Measurements from ENCODE around the gene ARHGAP26. TPM values are rescaled to one million over a fixed set of nuclear protein-coding genes. Genes with fewer than 3 reads are reported as not detected.

The ARHGAP26 gene
- total and polyA plus RNA-seq, 7 donors: 2.5 to 28.7 (median 12.0) TPM

DNA sequence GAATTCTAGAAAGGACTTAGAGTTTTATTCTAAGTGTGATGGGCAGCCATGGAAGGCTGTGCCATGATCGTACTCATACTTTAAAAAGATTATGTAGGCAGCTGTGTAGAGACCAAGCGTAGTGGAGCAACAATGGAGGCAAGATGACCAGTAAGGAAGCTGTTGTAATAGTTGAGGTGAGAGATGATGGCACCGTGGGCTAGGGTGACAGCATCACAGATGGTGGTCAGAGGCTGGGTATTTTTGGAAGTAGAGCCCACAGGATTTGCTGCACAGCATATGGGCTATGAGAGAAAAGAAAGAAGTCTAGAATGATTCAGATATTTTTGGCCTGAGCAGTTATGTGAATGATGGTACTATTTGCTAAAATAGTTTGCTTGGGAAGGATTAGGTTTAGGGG is 7.7 kb downstream of the ARHGAP26 start:
- Histone ChIP-seq H3K4me3 (no peak overlapping the region), H3K27me3 (ENCODE audit: insufficient read depth in 3 of 3, low read length in 2 of 3) (no peaks in the 10 kb centered on the region), H3K9me3 (no peaks in the 10 kb centered on the region), H3K27ac (no peak overlapping the region), H3K4me1 (peaks cover 31% of the 10 kb centered on the region), H3K36me3 (ENCODE audit: insufficient read depth in 1 of 2, low read depth in 1 of 2) (no peaks in the 10 kb centered on the region)
- 90 to 95% (median 94%) methylated on average over 3 of the region's 3 CpGs for WGBS, 3 donors
- DNase-seq (no peak), ATAC-seq (no peak)
- intact Hi-C loops (cut with DNase I): no loop called here
- TF ChIP-seq, protein P1, sequence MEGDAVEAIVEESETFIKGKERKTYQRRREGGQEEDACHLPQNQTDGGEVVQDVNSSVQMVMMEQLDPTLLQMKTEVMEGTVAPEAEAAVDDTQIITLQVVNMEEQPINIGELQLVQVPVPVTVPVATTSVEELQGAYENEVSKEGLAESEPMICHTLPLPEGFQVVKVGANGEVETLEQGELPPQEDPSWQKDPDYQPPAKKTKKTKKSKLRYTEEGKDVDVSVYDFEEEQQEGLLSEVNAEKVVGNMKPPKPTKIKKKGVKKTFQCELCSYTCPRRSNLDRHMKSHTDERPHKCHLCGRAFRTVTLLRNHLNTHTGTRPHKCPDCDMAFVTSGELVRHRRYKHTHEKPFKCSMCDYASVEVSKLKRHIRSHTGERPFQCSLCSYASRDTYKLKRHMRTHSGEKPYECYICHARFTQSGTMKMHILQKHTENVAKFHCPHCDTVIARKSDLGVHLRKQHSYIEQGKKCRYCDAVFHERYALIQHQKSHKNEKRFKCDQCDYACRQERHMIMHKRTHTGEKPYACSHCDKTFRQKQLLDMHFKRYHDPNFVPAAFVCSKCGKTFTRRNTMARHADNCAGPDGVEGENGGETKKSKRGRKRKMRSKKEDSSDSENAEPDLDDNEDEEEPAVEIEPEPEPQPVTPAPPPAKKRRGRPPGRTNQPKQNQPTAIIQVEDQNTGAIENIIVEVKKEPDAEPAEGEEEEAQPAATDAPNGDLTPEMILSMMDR (IDR thresholded peaks at IDR 0.05): no peak

GRCh38 chr5:142779163-142779840 is 9.1 kb downstream of the ARHGAP26 start:
- TF ChIP-seq, protein P1 (IDR thresholded peaks at IDR 0.05): no peak
- H3K27ac ChIP-seq: peak overlapping the region; percentile 41
- H3K4me3 ChIP-seq: no peak overlapping the region
- H3K27me3 ChIP-seq (ENCODE audit: insufficient read depth in 3 of 3, low read length in 2 of 3): no peaks in the 10 kb centered on the region
- peaks cover 37% of the 10 kb centered on the region for H3K4me1 ChIP-seq
- 21 to 42% (median 27%) methylated on average over 4 of the region's 4 CpGs for WGBS, 3 donors
- intact Hi-C loops (cut with DNase I): no loop called here
- H3K9me3 ChIP-seq: no peaks in the 10 kb centered on the region
- ATAC-seq (peak; percentile 55 to 77 (median 64)), DNase-seq (no peak)
- H3K36me3 ChIP-seq (ENCODE audit: insufficient read depth in 1 of 2, low read depth in 1 of 2): no peaks in the 10 kb centered on the region

- peak in 1 of 4 donors; percentile 40 for ATAC-seq
Observed at GRCh38 chr5:142780871-142781270, 10.7 kb downstream of the ARHGAP26 start.

DNA sequence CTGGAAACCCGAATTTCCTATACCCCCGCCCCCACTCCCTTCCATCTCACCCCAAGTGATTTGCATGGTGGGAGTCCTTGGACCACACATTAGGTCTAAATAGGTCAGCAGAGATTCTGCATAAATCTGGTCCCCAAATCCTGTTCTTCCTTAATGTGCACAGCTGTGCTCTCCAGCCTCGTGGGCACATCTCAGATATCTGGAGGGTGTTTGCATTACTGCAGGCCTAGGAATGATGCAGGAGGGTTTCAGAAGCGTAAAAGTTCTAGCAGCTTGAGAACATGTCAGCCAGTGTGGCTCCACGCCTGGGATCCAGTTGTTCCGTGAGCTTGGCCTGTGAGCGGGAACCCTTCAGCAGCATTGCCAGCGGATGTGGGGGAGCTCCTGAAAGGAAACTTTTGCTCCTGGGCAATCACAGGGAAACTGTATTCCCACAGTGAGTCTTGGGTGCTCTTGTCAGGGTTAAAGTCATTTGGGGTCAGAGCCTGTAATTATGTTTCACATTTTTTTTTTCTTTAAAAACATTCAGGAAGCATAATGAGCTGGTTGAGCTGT is 12.9 kb downstream of the ARHGAP26 start:
- peaks cover 40% of the 10 kb centered on the region for H3K4me1 ChIP-seq
- no peak overlapping the region for H3K4me3 ChIP-seq
- no peaks in the 10 kb centered on the region for H3K9me3 ChIP-seq
- DNase-seq (peak; percentile 43 to 69), ATAC-seq (peak in 3 of 4 donors; percentile 13 to 48 (median 37))
- no peaks in the 10 kb centered on the region for H3K27me3 ChIP-seq (ENCODE audit: insufficient read depth in 3 of 3, low read length in 2 of 3)
- H3K36me3 ChIP-seq (ENCODE audit: insufficient read depth in 1 of 2, low read depth in 1 of 2): no peaks in the 10 kb centered on the region
- H3K27ac ChIP-seq: peak overlapping the region; percentile 38
- intact Hi-C loops (cut with DNase I): loop anchor here in 1 of 2 donors (5.0 kb wide), 1 partner anchor 34 kb away; no protein-coding TSS in a partner anchor
- TF ChIP-seq, protein P1 (IDR thresholded peaks at IDR 0.05): no peak
- WGBS, 3 donors: 44 to 66% (median 58%) methylated on average over 8 of the region's 8 CpGs

More at GRCh38 chr5:142780871-142781270, 10.7 kb downstream of the ARHGAP26 start:
- 29 to 40% (median 32%) methylated on average over 2 of the region's 2 CpGs for WGBS, 3 donors
- Histone ChIP-seq H3K27ac (no peak overlapping the region), H3K36me3 (ENCODE audit: insufficient read depth in 1 of 2, low read depth in 1 of 2) (no peaks in the 10 kb centered on the region), H3K27me3 (ENCODE audit: insufficient read depth in 3 of 3, low read length in 2 of 3) (no peaks in the 10 kb centered on the region), H3K9me3 (no peaks in the 10 kb centered on the region), H3K4me1 (peaks cover 40% of the 10 kb centered on the region), H3K4me3 (no peak overlapping the region)
- intact Hi-C loops (cut with DNase I): loop anchor here in 1 of 2 donors (5.0 kb wide), 1 partner anchor 36 kb away; no protein-coding TSS in a partner anchor
- TF ChIP-seq, protein P1 (IDR thresholded peaks at IDR 0.05): no peak
- no peak for DNase-seq
